Gastrocnemius medialis (tissue), 4 donors: ENCODE results near the gene DUSP8.

Experiments used
- POLR2A ChIP-seq, 2 donors: fragments of 450-650 bp; IDR thresholded peaks; one replicate each; pipeline ENCODE4 v1.6.1; 2017; ENCODE audit warnings: antibody characterized with exemption in 2 of 2, mild to moderate bottlenecking in 2 of 2, moderate library complexity in 2 of 2
- TF ChIP-seq, protein P1 (sequence below), 5 experiments: fragments of 450-650 bp in 3 of 5; fragments of 200-600 bp in 2 of 5; sonication (generic) in 2 of 5; IDR thresholded peaks in 4 of 5; conservative IDR thresholded peaks in 1 of 5; 1 replicate in 4 of 5; 2 replicates in 1 of 5; pipeline ENCODE4 v1.5.1; 2016 to 2019; ENCODE audit warnings: antibody characterized with exemption in 5 of 5, mild to moderate bottlenecking in 3 of 5, moderate library complexity in 3 of 5

- TF ChIP-seq, protein P1, sequence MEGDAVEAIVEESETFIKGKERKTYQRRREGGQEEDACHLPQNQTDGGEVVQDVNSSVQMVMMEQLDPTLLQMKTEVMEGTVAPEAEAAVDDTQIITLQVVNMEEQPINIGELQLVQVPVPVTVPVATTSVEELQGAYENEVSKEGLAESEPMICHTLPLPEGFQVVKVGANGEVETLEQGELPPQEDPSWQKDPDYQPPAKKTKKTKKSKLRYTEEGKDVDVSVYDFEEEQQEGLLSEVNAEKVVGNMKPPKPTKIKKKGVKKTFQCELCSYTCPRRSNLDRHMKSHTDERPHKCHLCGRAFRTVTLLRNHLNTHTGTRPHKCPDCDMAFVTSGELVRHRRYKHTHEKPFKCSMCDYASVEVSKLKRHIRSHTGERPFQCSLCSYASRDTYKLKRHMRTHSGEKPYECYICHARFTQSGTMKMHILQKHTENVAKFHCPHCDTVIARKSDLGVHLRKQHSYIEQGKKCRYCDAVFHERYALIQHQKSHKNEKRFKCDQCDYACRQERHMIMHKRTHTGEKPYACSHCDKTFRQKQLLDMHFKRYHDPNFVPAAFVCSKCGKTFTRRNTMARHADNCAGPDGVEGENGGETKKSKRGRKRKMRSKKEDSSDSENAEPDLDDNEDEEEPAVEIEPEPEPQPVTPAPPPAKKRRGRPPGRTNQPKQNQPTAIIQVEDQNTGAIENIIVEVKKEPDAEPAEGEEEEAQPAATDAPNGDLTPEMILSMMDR (IDR thresholded peaks at IDR 0.05 in 4 of 5, conservative IDR thresholded peaks at IDR 0.05 in 1 of 5), result no peak
- no peak for TF ChIP-seq POLR2A (IDR thresholded peaks at IDR 0.05)
Measured at GRCh38 chr11:1563149-1563638, 8.9 kb downstream of the DUSP8 start.
